Right kidney (tissue), 1 donor: ENCODE data around the gene VPS9D1.

Experiments used
- DNase-seq: peaks from one replicate; pipeline ENCODE4 v3.0.0-alpha.2; 2016

Gene VPS9D1

DNA sequence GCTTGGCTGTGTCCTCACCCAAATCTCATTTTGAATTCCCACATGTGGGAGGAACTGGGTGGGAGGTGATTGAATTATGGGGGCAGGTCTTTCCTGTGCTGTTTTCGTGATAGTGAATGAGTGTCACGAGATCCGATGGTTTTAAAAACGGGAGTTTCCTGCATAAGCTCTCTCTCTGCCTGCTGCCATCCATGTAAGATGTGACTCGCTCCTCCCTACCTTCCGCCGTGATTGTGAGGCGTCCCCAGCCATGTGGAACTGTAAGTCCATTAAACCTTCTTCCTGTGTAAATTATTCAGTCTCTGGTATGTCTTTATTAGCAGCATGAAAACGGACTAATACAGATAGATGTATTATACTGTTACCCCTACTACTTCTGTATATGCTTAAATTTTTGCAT is 59.5 kb downstream of the VPS9D1 start:
- no peak for DNase-seq

DNA sequence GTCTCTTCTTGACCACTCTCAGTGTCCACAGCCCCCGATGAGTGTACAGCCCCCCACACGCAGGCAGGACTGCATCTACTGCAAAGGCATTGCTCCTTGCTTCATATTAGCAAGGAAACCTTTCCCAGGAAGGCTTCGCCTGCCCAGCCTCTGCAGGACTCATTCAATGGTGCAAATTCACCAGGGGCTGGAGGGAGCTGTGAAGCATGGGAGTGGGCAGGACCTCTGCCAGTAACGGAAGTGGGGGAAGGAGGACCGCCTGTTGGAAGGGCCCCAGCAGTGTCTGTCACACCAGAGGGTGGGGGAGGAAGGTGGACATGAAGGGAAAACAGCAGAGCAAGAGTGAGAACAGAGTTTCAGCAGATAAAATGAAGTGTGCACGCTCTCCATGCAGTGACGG is 60.6 kb downstream of the VPS9D1 start:
- no peak for DNase-seq

DNA sequence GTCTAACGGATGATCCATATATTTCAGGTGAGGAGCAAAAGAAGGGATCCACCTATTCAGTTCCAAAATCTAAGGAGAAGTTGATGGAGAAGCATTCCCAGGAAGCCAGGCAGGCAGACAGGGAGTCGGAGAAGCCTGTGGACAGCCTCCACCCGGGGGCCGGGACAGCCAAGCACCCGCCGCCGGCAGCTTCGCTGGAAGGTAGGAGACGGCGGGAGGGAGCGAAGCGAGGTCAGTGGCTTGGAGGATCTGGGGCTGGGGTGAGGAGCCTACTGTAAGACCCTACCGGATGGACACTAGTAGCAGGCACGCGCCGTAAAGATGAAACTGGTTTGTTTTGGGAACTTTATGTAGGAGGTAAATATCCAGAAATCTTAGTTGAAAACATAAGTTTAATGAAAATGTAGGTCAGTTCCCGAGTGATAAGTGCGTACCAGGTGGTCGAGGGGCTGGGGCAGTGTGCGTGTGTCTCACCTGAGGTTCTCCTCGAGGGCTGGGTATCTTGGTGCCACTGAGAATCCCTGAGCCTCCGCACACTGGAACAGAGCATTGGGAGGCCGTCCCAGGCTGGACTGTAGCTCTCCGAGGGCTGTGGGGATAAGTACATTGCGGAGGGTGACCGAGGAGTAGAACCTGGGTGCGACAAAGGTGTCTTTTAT is 62.3 kb downstream of the VPS9D1 start:
- no peak for DNase-seq

DNA sequence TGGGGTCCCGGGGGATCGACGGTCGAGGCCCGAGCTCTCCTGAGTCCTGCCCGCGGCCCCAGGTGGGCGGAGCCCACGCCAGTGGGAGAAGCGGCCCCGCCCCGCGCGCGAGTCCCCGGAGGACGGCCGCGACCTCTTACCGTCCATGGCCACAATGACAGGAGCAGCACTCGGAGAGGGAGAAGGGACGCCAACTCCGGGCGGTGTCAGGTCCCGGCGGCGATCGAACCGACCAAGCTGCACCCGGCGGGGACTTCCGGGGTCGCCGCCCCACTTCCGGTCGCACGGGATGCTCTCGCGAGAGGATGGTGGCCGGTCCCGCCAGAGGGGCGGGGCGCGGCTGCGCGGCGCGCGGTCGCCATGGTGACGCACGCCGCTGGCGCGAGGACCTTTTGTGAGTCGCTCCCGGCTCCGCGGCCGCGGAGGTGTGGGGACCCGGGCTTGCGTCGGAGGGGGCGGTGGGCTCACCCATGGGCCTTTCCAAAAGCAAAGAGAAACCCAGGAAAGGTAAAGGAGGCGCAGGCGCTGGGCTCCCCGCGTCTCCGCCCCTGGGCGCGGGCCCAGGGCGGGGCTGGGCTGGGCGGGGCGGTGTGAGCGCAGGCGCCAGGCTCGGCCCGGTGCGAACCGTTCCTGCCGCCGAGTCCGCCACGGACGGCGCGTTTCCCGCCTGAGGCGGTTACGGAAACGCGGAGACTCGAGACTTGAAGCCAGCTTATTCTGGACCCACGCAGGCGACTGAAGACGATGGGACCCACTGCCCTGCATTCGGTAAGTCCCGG is 63.1 kb downstream of the VPS9D1 start, which contains the start of the genes CHMP1A and SPATA33:
Gene CHMP1A, minus strand, starts transcription at position 267 of the 779 bp plus-strand sequence. Its CDS starts 120 bp downstream, at position 147.
Gene SPATA33, plus strand, starts transcription at position 395 of the 779 bp plus-strand sequence. Its CDS starts 76 bp downstream, at position 471.
- DNase-seq: peak; percentile 99
